ENCODE measurements around the gene ANO1.

DNA sequence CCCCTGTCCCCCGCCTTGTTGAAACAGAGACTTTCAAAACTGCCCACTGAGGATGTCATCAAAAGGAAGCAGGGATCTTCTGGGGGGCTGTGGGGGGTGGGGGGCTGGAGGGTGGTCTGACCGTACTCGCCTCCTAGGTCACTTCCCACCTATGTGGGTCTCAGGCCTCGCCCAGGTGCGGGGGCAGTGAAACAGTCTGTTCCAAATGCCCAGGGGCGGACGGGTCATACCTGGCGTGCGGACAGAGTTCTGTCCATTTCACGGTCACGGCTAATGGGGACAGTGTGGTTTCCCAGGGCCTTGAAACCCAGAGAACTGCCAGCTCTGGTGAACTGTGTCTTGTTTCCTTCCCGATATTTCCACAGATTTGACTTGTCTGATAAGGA, 27.2 kb downstream of the ANO1 start:
- TF ChIP-seq EZH2 (IDR thresholded peaks at IDR 0.05; ENCODE audit: low read length, unreplicated experiment), result no peak
- TF ChIP-seq, protein P1, sequence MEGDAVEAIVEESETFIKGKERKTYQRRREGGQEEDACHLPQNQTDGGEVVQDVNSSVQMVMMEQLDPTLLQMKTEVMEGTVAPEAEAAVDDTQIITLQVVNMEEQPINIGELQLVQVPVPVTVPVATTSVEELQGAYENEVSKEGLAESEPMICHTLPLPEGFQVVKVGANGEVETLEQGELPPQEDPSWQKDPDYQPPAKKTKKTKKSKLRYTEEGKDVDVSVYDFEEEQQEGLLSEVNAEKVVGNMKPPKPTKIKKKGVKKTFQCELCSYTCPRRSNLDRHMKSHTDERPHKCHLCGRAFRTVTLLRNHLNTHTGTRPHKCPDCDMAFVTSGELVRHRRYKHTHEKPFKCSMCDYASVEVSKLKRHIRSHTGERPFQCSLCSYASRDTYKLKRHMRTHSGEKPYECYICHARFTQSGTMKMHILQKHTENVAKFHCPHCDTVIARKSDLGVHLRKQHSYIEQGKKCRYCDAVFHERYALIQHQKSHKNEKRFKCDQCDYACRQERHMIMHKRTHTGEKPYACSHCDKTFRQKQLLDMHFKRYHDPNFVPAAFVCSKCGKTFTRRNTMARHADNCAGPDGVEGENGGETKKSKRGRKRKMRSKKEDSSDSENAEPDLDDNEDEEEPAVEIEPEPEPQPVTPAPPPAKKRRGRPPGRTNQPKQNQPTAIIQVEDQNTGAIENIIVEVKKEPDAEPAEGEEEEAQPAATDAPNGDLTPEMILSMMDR (conservative IDR thresholded peaks at IDR 0.05; ENCODE audit: low read depth, low read length), result no peak
- TF ChIP-seq EZH2phosphoT487 (IDR thresholded peaks at IDR 0.05; ENCODE audit: borderline replicate concordance, low read length), result no peak

All from PC-3 (cell line).